Activated CD8-positive, alpha-beta T cell treated with anti-CD3 and anti-CD28 coated beads for 36 hours (primary cell): ENCODE data around the gene UBL7. TPM values are rescaled to one million over a fixed set of nuclear protein-coding genes. Genes with fewer than 3 reads are reported as not detected.

Experiments used
- ATAC-seq: fragments of 200-7000 bp; cut with Tn5 transposase; one replicate; pipeline ENCODE4 v1.10.0; 2021; ENCODE audit warnings: mild to moderate bottlenecking, moderate library complexity
- CTCF ChIA-PET: fragments of 350-600 bp; sonication (Branson Sonifier 250); formaldehyde crosslinking; loops from one replicate; lab custom pipeline; 2021; ENCODE audit warnings: antibody characterized with exemption; lab: Charles Lee
- POLR2A ChIA-PET: fragments of 350-600 bp; sonication (Branson Sonifier 250); formaldehyde crosslinking; loops from one replicate; lab custom pipeline; 2021; ENCODE audit warnings: antibody characterized with exemption; lab: Charles Lee
- DNase-seq: peaks from one replicate; pipeline ENCODE4 v3.0.0-alpha.2; 2020
- H3K27ac Mint-ChIP-seq: one replicate; pipeline ENCODE4 v1.8.0; 2021; ENCODE audit warnings: mild to moderate bottlenecking, mixed read lengths
- H3K27me3 Mint-ChIP-seq: one replicate; pipeline ENCODE4 v1.8.0; 2021; ENCODE audit warnings: mixed read lengths
- H3K36me3 Mint-ChIP-seq: one replicate; pipeline ENCODE4 v1.8.0; 2021; ENCODE audit warnings: low read depth, mixed read lengths
- H3K4me1 Mint-ChIP-seq: one replicate; pipeline ENCODE4 v1.8.0; 2021; ENCODE audit warnings: low read depth, mixed read lengths
- H3K4me3 Mint-ChIP-seq: one replicate; pipeline ENCODE4 v1.8.0; 2021; ENCODE audit warnings: mild to moderate bottlenecking, moderate library complexity, mixed read lengths
- H3K9me3 Mint-ChIP-seq: one replicate; pipeline ENCODE4 v1.8.0; 2021; ENCODE audit warnings: mixed read lengths
- intact Hi-C: fragments of 100-400 bp; cut with micrococcal nuclease; formaldehyde crosslinking; loops from one replicate; pipeline ENCODE4 v1.10.0; 2022
- total RNA-seq, 2 experiments: library from RNA; stranded (reverse); gene quantifications; one replicate each; pipeline ENCODE4 v1.2.3, GENCODE V29; 2021
- TF ChIP-seq, protein P1 (sequence below): fragments of 200-600 bp; IDR thresholded peaks from one replicate; pipeline ENCODE4 v1.8.0; 2022; ENCODE audit warnings: antibody characterized with exemption, mild to moderate bottlenecking

Gene UBL7
- total RNA-seq, 2 experiments from 2014 or later = 48.8 to 53.3 TPM

DNA sequence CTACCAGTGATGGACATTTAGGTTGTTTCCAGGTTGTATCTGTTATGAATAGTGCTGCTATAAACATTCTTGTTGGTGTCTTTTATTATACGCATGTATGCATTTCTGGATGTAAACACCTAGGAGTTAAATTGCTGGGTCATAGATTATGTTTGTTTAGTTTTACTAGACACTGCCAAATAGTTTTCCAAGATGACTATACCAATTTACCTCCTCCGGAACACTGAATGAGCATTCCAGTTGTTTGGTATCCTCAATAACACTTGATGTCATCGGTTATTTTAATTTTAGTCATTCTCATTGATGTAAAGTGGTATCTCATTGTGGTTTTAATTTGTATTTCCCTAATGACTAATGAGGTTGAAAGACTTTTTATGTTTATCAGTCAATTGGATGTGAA lies 43.5 kb upstream of the UBL7 start:
- ChIA-PET CTCF (no interaction called here), POLR2A (no interaction called here)
- intact Hi-C loops = no loop called here
- H3K27ac Mint-ChIP-seq = no peak overlapping the region
- TF ChIP-seq, protein P1, sequence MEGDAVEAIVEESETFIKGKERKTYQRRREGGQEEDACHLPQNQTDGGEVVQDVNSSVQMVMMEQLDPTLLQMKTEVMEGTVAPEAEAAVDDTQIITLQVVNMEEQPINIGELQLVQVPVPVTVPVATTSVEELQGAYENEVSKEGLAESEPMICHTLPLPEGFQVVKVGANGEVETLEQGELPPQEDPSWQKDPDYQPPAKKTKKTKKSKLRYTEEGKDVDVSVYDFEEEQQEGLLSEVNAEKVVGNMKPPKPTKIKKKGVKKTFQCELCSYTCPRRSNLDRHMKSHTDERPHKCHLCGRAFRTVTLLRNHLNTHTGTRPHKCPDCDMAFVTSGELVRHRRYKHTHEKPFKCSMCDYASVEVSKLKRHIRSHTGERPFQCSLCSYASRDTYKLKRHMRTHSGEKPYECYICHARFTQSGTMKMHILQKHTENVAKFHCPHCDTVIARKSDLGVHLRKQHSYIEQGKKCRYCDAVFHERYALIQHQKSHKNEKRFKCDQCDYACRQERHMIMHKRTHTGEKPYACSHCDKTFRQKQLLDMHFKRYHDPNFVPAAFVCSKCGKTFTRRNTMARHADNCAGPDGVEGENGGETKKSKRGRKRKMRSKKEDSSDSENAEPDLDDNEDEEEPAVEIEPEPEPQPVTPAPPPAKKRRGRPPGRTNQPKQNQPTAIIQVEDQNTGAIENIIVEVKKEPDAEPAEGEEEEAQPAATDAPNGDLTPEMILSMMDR = no peak
- H3K36me3 Mint-ChIP-seq = peaks cover 10% of the 10 kb centered on the region
- no peak for DNase-seq
- no peak overlapping the region for H3K4me3 Mint-ChIP-seq
- H3K4me1 Mint-ChIP-seq = no peaks in the 10 kb centered on the region
- H3K27me3 Mint-ChIP-seq = no peaks in the 10 kb centered on the region
- H3K9me3 Mint-ChIP-seq = no peaks in the 10 kb centered on the region
- ATAC-seq = no peak

DNA sequence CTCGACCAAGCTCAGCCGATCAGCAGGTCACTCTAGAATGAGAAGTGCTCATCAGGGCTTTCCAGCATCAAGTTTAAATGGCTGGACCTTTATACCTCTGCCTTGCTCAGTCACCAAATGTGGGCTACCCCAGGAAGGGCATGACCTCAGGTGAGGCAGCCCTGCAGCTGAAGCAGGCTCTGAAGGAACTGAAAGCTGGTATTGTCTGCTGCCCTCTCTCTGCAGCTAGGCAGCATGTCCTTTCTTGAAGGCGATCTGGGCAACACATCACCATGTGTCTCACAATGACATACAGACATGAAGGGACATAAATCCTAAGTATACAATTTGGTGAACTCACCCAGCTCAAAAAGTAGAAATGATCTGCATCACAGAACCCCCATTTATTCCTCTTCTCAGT lies 41.3 kb upstream of the UBL7 start:
- H3K9me3 Mint-ChIP-seq = no peaks in the 10 kb centered on the region
- ChIA-PET CTCF (interaction anchor here (1.2 to 1.4 kb wide), 2 partner anchors 12 to 120 kb away, joined by 3 read pairs; no protein-coding TSS in a partner anchor), POLR2A (no interaction called here)
- DNase-seq (no peak), ATAC-seq (peak; percentile 30)
- intact Hi-C loops = no loop called here
- no peak overlapping the region for H3K4me3 Mint-ChIP-seq
- H3K27me3 Mint-ChIP-seq = no peaks in the 10 kb centered on the region
- no peaks in the 10 kb centered on the region for H3K4me1 Mint-ChIP-seq
- TF ChIP-seq, protein P1 = no peak
- H3K27ac Mint-ChIP-seq = no peak overlapping the region
- H3K36me3 Mint-ChIP-seq = peaks cover 10% of the 10 kb centered on the region

DNA sequence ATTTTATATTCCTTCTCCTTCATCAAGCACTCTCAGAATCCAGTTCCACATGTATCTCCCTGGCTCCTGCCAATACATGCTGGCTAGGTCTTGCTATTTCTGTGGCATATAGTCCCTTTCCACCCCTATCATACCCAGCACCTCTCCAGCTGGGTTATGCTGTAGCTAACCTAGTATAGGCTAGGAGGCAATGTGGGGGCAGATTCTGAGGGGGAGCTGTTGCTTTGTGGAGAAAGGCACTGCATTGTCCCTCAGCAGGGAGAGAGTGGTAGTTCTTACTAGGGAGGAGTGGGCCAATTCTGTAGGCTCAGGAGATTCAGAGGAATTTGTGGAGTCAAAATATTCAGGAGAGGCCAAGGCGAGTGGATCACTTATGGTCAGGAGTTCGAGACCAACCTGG lies 39.4 kb upstream of the UBL7 start:
- Mint-ChIP-seq H3K27me3 (no peaks in the 10 kb centered on the region), H3K4me1 (no peaks in the 10 kb centered on the region), H3K36me3 (peaks cover 8% of the 10 kb centered on the region), H3K27ac (no peak overlapping the region), H3K4me3 (no peak overlapping the region), H3K9me3 (no peaks in the 10 kb centered on the region)
- ChIA-PET CTCF (interaction anchor here (0.6 kb wide), 1 partner anchor 120 kb away, joined by 3 read pairs; no protein-coding TSS in a partner anchor), POLR2A (no interaction called here)
- intact Hi-C loops = no loop called here
- TF ChIP-seq, protein P1 = no peak
- ATAC-seq = no peak
- DNase-seq = no peak

DNA sequence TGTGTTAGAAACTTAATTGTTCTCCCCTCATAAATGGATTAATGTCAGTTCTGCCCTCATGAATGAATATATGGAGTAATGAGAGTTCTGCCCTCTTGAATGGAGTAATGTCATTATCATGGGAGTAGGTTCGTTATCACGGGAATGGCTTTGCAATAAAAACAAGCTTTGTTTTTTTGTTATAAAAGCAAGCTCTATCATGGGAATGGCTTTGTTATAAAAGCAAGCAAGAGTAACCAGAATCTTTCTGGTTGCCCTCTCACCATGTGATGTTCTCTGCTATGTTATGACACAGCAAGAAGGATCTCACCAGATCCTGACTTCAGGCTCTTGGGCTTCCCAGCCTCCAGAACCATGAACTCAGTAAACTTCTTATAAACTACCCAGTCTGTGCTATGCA lies 38.4 kb upstream of the UBL7 start:
- ChIA-PET POLR2A (no interaction called here), CTCF (interaction anchor here (1.7 kb wide), 1 partner anchor 10 kb away, joined by 5 read pairs; no protein-coding TSS in a partner anchor)
- intact Hi-C loops = no loop called here
- DNase-seq (no peak), ATAC-seq (no peak)
- Mint-ChIP-seq H3K9me3 (no peaks in the 10 kb centered on the region), H3K4me3 (no peak overlapping the region), H3K36me3 (peaks cover 6% of the 10 kb centered on the region), H3K27me3 (no peaks in the 10 kb centered on the region), H3K27ac (no peak overlapping the region), H3K4me1 (no peaks in the 10 kb centered on the region)
- TF ChIP-seq, protein P1 = no peak

DNA sequence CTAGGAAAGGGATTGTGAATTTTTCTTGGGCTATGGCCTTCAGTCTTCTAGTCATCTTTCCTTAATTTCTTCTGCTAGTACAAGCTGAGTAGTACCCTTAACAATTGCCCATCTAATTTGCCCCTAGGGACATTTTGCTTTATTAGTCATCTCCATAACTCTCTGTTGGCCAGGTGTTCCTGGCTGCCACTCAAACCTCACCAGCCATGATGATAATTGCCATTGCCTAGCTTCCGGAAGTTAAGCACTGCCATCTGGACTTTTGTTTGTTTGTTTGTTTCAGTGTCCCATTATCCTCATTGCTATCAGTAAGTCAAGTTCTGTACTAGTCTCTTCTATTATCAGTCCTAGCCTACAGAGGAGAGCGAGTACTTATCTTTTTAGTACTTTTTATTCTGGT lies 36.6 kb upstream of the UBL7 start:
- H3K27ac Mint-ChIP-seq = no peak overlapping the region
- intact Hi-C loops = no loop called here
- no peaks in the 10 kb centered on the region for H3K4me1 Mint-ChIP-seq
- CTCF ChIA-PET = no interaction called here
- DNase-seq (no peak), ATAC-seq (no peak)
- peaks cover 1% of the 10 kb centered on the region for H3K36me3 Mint-ChIP-seq
- POLR2A ChIA-PET = interaction anchor here (1.6 kb wide), 1 partner anchor 123 kb away, joined by 3 read pairs; no protein-coding TSS in a partner anchor
- TF ChIP-seq, protein P1 = no peak
- no peaks in the 10 kb centered on the region for H3K27me3 Mint-ChIP-seq
- no peaks in the 10 kb centered on the region for H3K9me3 Mint-ChIP-seq
- no peak overlapping the region for H3K4me3 Mint-ChIP-seq
